Naive B cell (primary cell): Measurements from ENCODE around the gene BRINP3. TPM values are rescaled to one million over a fixed set of nuclear protein-coding genes. Genes with fewer than 3 reads are reported as not detected.
"Not testable (repeated sequence)": the region's sequence is repeated elsewhere in the genome, so short reads cannot be mapped to it uniquely, and the experiment has no call there.

ENCODE experiments used
- ATAC-seq, 2 donors: fragments of 150-1000 bp; cut with Tn5 transposase; 2 replicates each; pipeline ENCODE4 v1.10.0; 2021; ENCODE audit warnings: low read depth in 2 of 2, mild to moderate bottlenecking in 2 of 2, moderate library complexity in 2 of 2
- DNase-seq: peaks from one replicate; pipeline ENCODE4 v3.0.0; 2022
- H3K27ac Mint-ChIP-seq, 6 donors: one replicate each; pipeline ENCODE4 v1.8.0; 2020 to 2022; ENCODE audit warnings: mild to moderate bottlenecking in 6 of 6, mixed read lengths in 6 of 6, moderate library complexity in 5 of 6, inconsistent platforms in 2 of 6
- H3K27me3 Mint-ChIP-seq, 3 donors: one replicate each; pipeline ENCODE4 v1.8.0; 2021 to 2022; ENCODE audit warnings: mixed read lengths in 3 of 3, mild to moderate bottlenecking in 1 of 3
- H3K36me3 Mint-ChIP-seq, 2 donors: one replicate each; pipeline ENCODE4 v1.8.0; 2020 to 2022; ENCODE audit warnings: mixed read lengths in 2 of 2, inconsistent platforms in 1 of 2, mild to moderate bottlenecking in 1 of 2
- H3K4me1 Mint-ChIP-seq, 3 donors: one replicate each; pipeline ENCODE4 v1.8.0; 2020 to 2022; ENCODE audit warnings: mixed read lengths in 3 of 3, inconsistent platforms in 1 of 3, mild to moderate bottlenecking in 1 of 3, moderate library complexity in 1 of 3
- H3K4me3 Mint-ChIP-seq, 8 donors: one replicate each; pipeline ENCODE4 v1.8.0; 2020 to 2022; ENCODE audit warnings: mild to moderate bottlenecking in 8 of 8, mixed read lengths in 8 of 8, moderate library complexity in 8 of 8, inconsistent platforms in 2 of 8
- H3K9me3 Mint-ChIP-seq, 7 donors: one replicate each; pipeline ENCODE4 v1.8.0; 2020 to 2022; ENCODE audit warnings: mixed read lengths in 7 of 7, mild to moderate bottlenecking in 5 of 7, inconsistent platforms in 2 of 7, moderate library complexity in 1 of 7
- polyA plus RNA-seq, 6 donors: library from polyadenylated mRNA; unstranded; fragments of 300-500 nt; fragmentation: Illumina TruSeq; gene quantifications; one replicate each; pipeline ENCODE4 v1.2.3, GENCODE V29; 2021; ENCODE audit warnings: low read depth in 6 of 6

The BRINP3 gene
- not detected for polyA plus RNA-seq

DNA sequence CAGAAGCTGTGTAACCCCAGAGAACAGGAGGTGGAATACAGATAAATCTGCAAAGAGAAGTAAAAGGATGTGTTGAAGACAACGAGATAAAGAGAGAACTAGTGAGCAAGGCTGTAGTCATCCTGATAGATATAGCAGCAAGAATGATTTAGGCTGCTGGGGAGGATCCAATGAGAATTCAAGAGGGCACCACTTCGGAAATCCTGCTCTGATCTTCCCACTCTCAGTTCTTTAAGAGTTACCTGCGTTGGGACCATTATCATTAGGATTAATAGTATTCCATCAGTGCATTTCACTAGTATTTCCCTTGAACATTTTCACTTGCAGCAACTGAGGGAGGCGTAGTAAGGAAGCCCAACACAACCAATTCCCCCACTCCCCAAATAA, at the start of gene BRINP3:
BRINP3 (minus strand) TSS at position 103 of the 387 bp plus-strand sequence.
- H3K27ac Mint-ChIP-seq, result no peak within 1 kb of the TSS
- ATAC-seq (no peak), DNase-seq (no peak)
- peaks cover 0 to 6% (median 2%) of the 10 kb centered on the region in 7 donors for H3K9me3 Mint-ChIP-seq
- H3K36me3 Mint-ChIP-seq, result no peaks in the 10 kb centered on the region
- peak within 1 kb of the TSS in 5 of 8 donors; percentile 0 to 50 (median 40) for H3K4me3 Mint-ChIP-seq
- peaks cover 14 to 21% (median 16%) of the 10 kb centered on the region in 3 donors for H3K4me1 Mint-ChIP-seq
- peaks cover 46 to 55% (median 53%) of the 10 kb centered on the region in 3 donors for H3K27me3 Mint-ChIP-seq

DNA sequence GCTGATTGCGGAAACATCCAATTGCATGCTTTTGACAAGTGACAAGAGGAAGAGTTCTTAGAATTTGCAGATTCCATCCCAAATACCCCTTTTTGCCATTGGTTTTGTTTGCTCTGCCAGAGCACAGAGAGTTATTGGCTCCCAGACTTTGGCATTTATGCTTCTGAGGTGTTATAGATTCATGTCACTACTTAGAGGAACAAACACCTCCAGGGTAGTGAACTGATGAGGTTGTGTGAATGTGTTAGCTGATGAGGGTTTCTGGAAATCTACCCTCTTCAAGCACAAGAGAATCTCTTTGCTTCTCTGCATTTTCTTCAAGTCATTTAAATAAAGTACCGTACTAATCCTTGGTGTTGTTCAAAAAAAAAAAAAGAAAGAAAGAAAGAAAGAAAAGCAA, 33.9 kb upstream of the BRINP3 start:
- no peak overlapping the region for H3K27ac Mint-ChIP-seq
- H3K4me1 Mint-ChIP-seq, result no peaks in the 10 kb centered on the region
- DNase-seq, result no peak
- H3K36me3 Mint-ChIP-seq, result no peaks in the 10 kb centered on the region
- no peak overlapping the region for H3K4me3 Mint-ChIP-seq
- H3K9me3 Mint-ChIP-seq, result peaks cover 0 to 3% (median 0%) of the 10 kb centered on the region in 7 donors
- no peaks in the 10 kb centered on the region for H3K27me3 Mint-ChIP-seq
- ATAC-seq, result no peak

DNA sequence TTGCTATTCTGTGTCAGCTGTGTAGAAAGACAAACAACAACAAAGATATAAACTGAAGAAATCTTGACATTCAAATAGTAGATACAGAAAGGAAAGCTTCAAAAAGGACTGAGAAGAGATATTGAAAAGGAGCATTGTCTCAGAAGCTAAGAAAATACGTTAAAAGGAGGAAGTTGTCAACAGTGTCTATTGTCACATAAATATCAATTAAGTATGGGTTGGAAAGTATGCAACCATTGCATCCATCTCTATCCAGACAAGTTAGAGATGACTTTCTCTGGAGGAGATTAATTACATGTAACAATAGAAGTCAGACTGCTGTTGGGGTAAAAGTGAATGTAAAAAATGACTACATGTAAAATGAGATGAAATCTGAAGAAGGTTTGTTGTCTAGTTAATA, 29.7 kb upstream of the BRINP3 start:
- peaks cover 0 to 9% (median 2%) of the 10 kb centered on the region in 7 donors for H3K9me3 Mint-ChIP-seq
- H3K27ac Mint-ChIP-seq, result no peak overlapping the region
- ATAC-seq, result no peak
- H3K4me1 Mint-ChIP-seq, result no peaks in the 10 kb centered on the region
- no peaks in the 10 kb centered on the region for H3K36me3 Mint-ChIP-seq
- no peak for DNase-seq
- H3K4me3 Mint-ChIP-seq, result no peak overlapping the region
- no peaks in the 10 kb centered on the region for H3K27me3 Mint-ChIP-seq

DNA sequence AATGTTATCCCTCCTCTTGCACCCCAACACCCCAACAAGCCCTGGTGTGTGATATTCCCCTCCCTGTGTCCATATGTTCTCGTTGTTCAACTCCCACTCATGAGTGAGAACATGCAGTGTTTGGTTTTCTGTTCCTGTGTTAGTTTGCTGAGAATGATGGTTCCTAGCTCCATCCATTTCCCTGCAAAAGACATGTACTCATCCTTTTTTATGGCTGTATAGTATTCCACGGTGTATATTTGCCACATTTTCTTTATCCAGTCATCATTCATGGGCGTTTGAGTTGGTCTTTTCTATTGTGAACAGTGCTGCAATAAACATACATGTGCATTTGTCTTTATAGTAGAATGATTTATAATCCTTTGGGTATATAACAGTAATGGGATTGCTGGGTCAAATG, 26.9 kb upstream of the BRINP3 start:
- DNase-seq, H3K36me3 Mint-ChIP-seq, H3K27ac Mint-ChIP-seq, H3K4me1 Mint-ChIP-seq, H3K9me3 Mint-ChIP-seq, H3K4me3 Mint-ChIP-seq, H3K27me3 Mint-ChIP-seq, ATAC-seq: not testable (repeated sequence)

DNA sequence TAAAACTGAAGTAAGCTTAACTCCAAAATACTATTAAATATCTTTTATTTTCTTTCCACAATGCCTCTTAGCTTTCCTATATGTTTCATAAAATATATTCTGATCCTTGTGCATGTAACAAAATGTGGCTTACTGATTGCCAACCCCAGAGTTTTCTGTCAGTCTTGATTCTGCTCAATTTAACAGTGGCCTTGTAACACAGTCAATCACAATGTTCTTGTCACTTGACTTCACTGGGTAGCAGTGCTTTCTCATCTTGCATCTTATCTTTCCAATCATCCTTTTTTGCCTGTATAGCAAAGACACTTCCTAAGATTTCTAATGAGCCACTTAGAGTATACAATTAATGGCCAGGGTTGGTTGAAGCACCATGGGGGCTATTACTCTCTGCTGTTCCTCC, 19.9 kb upstream of the BRINP3 start:
- no peaks in the 10 kb centered on the region for H3K36me3 Mint-ChIP-seq
- ATAC-seq (no peak), DNase-seq (no peak)
- no peaks in the 10 kb centered on the region for H3K4me1 Mint-ChIP-seq
- no peak overlapping the region for H3K27ac Mint-ChIP-seq
- no peaks in the 10 kb centered on the region for H3K27me3 Mint-ChIP-seq
- H3K4me3 Mint-ChIP-seq, result no peak overlapping the region
- peaks cover 0 to 4% (median 0%) of the 10 kb centered on the region in 7 donors for H3K9me3 Mint-ChIP-seq

DNA sequence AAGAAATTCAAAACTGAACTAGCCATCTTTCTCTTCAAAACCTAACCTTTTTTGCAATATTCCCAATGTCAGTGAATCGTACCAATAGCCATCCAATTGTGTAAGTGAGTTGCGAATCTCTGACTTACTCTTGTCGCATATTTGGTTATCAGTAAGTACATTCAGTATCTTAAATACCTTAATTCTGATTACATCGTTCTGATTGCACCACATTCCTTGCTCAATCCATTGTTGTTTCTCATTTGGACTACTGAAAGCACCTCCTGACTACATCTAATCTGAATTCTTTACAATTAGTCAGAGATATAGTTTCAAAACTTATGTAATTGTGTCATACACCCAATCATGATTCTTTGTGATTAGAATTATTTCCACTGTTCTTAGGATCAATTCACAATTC, 16.8 kb upstream of the BRINP3 start:
- DNase-seq, result no peak
- H3K4me3 Mint-ChIP-seq, result no peak overlapping the region
- no peaks in the 10 kb centered on the region for H3K27me3 Mint-ChIP-seq
- peaks cover 0 to 4% (median 0%) of the 10 kb centered on the region in 7 donors for H3K9me3 Mint-ChIP-seq
- no peak overlapping the region for H3K27ac Mint-ChIP-seq
- no peaks in the 10 kb centered on the region for H3K36me3 Mint-ChIP-seq
- no peak for ATAC-seq
- H3K4me1 Mint-ChIP-seq, result no peaks in the 10 kb centered on the region

DNA sequence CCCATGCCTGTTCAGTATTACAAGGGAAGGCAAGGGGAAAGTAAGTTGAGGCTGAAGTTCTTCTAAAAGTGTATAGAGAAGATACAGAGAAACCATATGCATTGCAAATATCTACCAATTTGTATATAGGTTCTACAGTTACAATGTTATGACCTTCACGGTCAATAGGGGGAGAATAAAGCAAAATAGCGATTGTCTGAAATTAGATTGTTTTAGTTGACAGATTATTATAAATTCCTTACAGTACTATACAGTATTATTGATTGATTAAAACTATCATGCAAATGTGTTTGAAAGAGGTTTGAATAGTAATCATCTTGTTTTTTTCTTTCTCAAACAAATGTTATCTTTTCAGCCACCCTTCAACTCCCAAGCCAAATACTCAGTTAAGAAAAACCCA, 13.7 kb upstream of the BRINP3 start:
- no peaks in the 10 kb centered on the region for H3K36me3 Mint-ChIP-seq
- no peak overlapping the region for H3K4me3 Mint-ChIP-seq
- H3K9me3 Mint-ChIP-seq, result peaks cover 0 to 1% (median 0%) of the 10 kb centered on the region in 7 donors
- H3K4me1 Mint-ChIP-seq, result no peaks in the 10 kb centered on the region
- no peak overlapping the region for H3K27ac Mint-ChIP-seq
- no peaks in the 10 kb centered on the region for H3K27me3 Mint-ChIP-seq
- ATAC-seq (no peak), DNase-seq (no peak)

DNA sequence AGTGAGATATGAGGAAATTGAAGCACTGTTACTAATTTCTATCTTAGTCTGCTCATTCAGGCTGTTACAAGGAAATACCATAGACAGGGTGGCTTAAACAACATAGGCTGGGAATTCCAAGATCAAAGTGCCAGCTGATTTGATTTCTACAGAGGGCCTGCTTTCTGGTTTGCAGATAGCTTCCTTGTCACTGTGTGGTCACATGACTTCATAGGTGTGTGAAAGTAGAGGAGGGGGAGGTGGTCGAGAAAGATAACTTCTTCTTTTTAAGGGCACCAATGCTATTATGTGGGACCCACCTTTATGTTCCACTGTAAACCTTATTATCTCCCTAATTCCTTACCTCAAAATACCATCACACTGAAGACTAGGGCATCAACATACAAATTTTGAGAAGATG, 6.4 kb upstream of the BRINP3 start:
- ATAC-seq (no peak), DNase-seq (no peak)
- H3K36me3 Mint-ChIP-seq, result no peaks in the 10 kb centered on the region
- H3K4me3 Mint-ChIP-seq, result no peak overlapping the region
- H3K9me3 Mint-ChIP-seq, result peaks cover 0 to 5% (median 0%) of the 10 kb centered on the region in 7 donors
- H3K27me3 Mint-ChIP-seq, result peaks cover 0 to 3% (median 2%) of the 10 kb centered on the region in 3 donors
- H3K27ac Mint-ChIP-seq, result no peak overlapping the region
- peaks cover 0 to 2% (median 1%) of the 10 kb centered on the region in 3 donors for H3K4me1 Mint-ChIP-seq

DNA sequence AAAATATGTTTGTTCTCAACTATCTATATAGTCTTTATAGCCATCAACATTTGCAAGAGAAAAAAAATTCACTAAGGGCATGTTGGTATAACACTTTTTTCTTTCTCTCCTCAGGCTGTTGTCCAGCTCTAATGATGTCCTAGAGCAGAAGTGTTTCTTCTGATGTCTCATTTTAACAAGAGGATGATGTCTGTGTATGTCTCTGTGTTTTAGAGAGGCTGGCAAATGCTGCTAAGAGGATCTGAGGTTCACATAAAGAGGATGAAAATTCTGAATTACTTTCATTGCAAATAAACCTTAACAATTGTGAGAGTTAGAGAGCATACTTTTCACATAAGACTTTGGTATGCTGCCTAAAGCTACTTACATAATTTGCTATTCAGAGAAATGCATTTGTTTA, 2.6 kb upstream of the BRINP3 start:
- Mint-ChIP-seq H3K9me3 (peaks cover 0 to 9% (median 2%) of the 10 kb centered on the region in 7 donors), H3K36me3 (no peaks in the 10 kb centered on the region), H3K27ac (no peak overlapping the region), H3K4me3 (no peak overlapping the region), H3K4me1 (peaks cover 14 to 21% (median 16%) of the 10 kb centered on the region in 3 donors), H3K27me3 (peaks cover 34 to 40% (median 40%) of the 10 kb centered on the region in 3 donors)
- no peak for ATAC-seq
- no peak for DNase-seq

DNA sequence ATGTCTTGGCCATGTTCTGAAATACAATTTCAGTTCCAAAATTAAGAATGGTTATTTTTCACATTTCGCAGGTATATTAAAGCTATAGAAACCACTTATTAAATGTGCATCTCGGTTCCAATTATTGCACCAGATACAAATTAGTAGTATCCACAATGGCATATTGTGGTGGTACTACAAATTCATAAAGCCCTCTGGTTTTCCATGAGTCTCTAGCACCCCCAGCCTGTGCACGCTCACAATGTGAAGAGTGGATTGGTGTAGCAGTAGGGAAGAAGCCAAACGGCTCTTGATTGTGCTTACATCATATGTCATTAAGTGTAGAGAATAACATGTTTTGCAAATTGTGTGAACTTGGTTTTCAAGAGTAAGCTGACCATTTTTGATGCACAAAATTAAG, 1.9 kb upstream of the BRINP3 start:
- H3K4me1 Mint-ChIP-seq, result peaks cover 14 to 21% (median 16%) of the 10 kb centered on the region in 3 donors
- peaks cover 0 to 5% (median 2%) of the 10 kb centered on the region in 7 donors for H3K9me3 Mint-ChIP-seq
- H3K4me3 Mint-ChIP-seq, result no peak overlapping the region
- ATAC-seq, result no peak
- peaks cover 39 to 47% (median 47%) of the 10 kb centered on the region in 3 donors for H3K27me3 Mint-ChIP-seq
- no peak for DNase-seq
- H3K27ac Mint-ChIP-seq, result no peak overlapping the region
- no peaks in the 10 kb centered on the region for H3K36me3 Mint-ChIP-seq

DNA sequence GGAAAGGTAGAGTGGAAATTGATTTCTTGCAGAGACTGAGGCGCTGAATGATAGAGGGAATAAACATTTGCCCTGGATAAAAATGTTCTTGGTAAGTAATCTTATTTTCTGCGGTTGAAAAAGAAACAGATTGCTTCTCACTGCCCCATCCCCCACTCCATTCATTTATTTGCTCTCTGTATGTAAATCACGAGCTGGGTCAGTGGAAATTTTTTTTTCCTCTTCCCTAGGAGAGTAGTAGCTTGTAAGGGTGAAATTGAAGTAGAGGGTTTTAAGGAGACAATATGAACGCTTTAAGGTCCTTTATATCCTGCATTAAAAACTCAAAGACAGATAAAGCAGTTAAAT, 1.4 kb upstream of the BRINP3 start:
- Mint-ChIP-seq H3K27ac (no peak overlapping the region), H3K4me1 (peaks cover 14 to 21% (median 16%) of the 10 kb centered on the region in 3 donors), H3K36me3 (no peaks in the 10 kb centered on the region), H3K9me3 (peaks cover 0 to 5% (median 2%) of the 10 kb centered on the region in 7 donors), H3K4me3 (peak overlapping the region in 3 of 8 donors; percentile 40 to 50 (median 40)), H3K27me3 (peaks cover 44 to 52% (median 52%) of the 10 kb centered on the region in 3 donors)
- no peak for ATAC-seq
- no peak for DNase-seq

DNA sequence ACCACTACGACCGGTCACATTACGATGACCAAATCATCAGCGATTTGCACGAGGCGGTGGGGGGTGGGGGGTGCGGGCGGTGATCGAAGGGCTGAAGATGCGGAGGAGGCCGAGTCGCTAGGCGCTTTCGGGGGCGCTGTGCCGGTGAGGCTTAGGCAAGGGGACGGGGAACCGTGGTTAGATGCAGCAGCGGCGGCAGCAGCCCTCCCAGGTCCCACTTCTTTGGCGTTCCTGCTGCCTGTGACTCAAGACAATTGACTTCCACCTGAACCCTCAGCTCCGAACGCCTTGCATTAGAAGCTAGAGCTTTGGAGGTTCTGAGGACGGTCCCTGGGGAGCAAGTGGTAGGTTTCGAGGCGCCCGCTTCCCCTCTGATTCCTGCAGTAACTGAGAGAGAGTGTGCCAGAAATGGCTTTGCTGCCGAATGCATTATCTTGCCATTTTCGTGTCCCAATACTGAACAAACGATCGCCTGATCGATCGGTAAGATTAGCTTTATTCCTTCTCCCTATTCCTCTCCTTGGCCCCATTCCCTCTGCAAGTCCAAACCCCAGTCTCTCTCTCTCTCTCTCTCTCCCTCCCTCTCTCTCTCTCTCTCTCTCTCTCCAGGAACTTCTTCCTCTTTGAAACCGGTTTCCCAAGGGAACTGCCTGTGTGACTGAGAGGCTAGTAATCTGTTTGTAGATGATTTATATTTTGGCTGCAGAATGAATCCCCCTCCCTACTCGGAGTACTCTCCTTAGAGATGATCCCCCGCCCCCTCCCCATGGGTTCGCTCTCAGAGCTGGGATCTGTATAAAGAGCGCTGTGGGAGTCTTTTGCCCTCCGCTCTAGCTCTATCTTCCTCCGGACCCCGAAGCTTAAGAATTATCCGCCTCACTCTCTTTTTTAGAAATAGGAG, 735 bp upstream of the BRINP3 start:
- Mint-ChIP-seq H3K4me3 (peak overlapping the region in 5 of 8 donors; percentile 0 to 50 (median 40)), H3K27me3 (peaks cover 46 to 55% (median 53%) of the 10 kb centered on the region in 3 donors), H3K9me3 (peaks cover 0 to 5% (median 2%) of the 10 kb centered on the region in 7 donors), H3K4me1 (peaks cover 14 to 21% (median 16%) of the 10 kb centered on the region in 3 donors), H3K36me3 (no peaks in the 10 kb centered on the region), H3K27ac (no peak overlapping the region)
- DNase-seq (no peak), ATAC-seq (no peak)

DNA sequence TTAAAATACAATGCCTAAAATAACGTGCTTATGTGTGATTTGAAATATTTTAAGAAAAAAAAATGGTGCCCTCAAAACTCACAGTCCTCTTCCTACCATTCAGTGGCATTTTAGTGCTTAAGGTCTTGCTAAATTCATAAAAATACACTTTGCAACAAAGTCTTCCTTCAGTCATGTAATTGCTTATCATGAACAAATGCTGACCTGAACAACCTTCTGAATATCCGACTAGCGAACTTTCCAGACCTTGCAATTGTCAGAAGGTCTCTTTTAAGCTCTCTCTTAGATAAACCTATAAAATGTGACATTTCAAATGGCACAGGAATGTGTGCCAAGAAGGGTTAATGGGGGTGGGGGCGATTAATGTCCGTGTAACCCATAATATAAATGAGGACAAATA, 858 bp downstream of the BRINP3 start:
- Mint-ChIP-seq H3K9me3 (peaks cover 0 to 6% (median 2%) of the 10 kb centered on the region in 7 donors), H3K4me1 (peaks cover 14 to 21% (median 16%) of the 10 kb centered on the region in 3 donors), H3K27me3 (peaks cover 46 to 55% (median 53%) of the 10 kb centered on the region in 3 donors), H3K27ac (no peak overlapping the region), H3K4me3 (no peak overlapping the region), H3K36me3 (no peaks in the 10 kb centered on the region)
- ATAC-seq, result no peak
- DNase-seq, result no peak

DNA sequence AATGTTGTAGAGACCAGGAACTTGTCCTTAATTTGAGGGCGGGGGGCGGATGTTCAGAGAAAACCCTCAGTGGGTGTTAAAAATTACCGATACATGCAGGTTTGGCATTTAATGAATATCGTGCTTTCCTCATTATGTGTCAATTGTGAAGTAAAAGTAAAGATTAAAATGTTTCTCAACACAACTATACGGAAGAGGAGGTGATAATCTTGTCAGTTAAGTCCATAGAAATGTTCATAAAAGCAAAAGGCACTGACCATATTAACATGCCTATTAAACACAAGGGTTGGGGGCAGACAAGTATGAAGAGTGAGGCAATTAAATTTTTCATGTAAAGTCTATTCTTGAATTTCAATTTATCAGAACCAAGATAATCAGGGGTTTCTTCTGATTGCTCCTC, 1.3 kb downstream of the BRINP3 start:
- peaks cover 14 to 21% (median 16%) of the 10 kb centered on the region in 3 donors for H3K4me1 Mint-ChIP-seq
- no peak overlapping the region for H3K4me3 Mint-ChIP-seq
- no peak overlapping the region for H3K27ac Mint-ChIP-seq
- peaks cover 0 to 6% (median 2%) of the 10 kb centered on the region in 7 donors for H3K9me3 Mint-ChIP-seq
- DNase-seq (no peak), ATAC-seq (no peak)
- H3K27me3 Mint-ChIP-seq, result peaks cover 46 to 55% (median 53%) of the 10 kb centered on the region in 3 donors
- no peaks in the 10 kb centered on the region for H3K36me3 Mint-ChIP-seq
